ENCODE results near the gene CD59.

Gene CD59

DNA sequence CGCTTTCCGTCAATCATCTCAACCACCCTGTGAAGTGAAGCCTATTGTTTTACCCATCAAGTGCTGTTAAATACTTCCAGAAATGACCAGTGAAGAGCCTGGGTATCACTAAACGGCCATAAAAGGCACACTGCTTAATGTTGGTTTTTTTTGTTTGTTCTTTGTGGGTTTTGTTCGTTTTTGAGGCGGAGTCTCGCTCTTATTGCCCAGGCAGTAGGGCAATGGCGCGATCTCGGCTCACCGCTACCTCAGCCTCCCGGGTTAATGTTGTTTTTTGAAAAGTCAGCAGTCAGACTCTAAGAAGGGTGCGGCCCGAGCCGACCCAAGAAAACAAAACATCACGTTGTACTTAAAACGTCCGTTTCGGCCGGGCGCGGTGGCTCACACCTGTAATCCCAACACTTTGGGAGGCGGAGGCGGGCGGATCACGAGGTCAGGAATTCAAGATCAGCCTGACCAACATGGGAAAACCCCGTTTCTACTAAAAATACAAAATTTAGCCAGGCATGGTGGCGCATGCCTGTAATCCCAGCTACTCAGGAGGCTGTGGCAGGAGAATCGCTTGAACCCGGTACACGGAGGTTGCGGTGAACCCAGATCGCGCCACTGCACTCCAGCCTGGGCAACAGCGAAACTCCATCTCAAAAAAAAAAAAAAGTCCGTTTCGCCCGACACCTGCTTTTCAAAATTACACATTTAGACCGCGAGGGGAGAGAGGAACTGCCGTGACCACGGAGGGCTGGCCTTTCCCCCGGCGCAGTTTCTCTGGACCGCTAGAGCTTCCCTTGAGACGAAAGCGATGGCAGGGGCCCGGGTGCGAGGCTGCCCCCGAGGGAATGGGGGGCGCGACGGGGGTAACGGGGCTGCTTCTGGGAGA lies 714 bp downstream of the CD59 start:
- TF ChIP-seq EZH2 (optimal IDR thresholded peaks at IDR 0.05; ENCODE audit: low read depth, low read length) (no peak), EZH2phosphoT487 (IDR thresholded peaks at IDR 0.05; ENCODE audit: low read length) (no peak)
- TF ChIP-seq, protein P1, sequence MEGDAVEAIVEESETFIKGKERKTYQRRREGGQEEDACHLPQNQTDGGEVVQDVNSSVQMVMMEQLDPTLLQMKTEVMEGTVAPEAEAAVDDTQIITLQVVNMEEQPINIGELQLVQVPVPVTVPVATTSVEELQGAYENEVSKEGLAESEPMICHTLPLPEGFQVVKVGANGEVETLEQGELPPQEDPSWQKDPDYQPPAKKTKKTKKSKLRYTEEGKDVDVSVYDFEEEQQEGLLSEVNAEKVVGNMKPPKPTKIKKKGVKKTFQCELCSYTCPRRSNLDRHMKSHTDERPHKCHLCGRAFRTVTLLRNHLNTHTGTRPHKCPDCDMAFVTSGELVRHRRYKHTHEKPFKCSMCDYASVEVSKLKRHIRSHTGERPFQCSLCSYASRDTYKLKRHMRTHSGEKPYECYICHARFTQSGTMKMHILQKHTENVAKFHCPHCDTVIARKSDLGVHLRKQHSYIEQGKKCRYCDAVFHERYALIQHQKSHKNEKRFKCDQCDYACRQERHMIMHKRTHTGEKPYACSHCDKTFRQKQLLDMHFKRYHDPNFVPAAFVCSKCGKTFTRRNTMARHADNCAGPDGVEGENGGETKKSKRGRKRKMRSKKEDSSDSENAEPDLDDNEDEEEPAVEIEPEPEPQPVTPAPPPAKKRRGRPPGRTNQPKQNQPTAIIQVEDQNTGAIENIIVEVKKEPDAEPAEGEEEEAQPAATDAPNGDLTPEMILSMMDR (IDR thresholded peaks at IDR 0.05; ENCODE audit: low read length): no peak
- H4K20me1 ChIP-seq (ENCODE audit: insufficient read depth, low read length): peaks cover 21% of the 10 kb centered on the region

DNA sequence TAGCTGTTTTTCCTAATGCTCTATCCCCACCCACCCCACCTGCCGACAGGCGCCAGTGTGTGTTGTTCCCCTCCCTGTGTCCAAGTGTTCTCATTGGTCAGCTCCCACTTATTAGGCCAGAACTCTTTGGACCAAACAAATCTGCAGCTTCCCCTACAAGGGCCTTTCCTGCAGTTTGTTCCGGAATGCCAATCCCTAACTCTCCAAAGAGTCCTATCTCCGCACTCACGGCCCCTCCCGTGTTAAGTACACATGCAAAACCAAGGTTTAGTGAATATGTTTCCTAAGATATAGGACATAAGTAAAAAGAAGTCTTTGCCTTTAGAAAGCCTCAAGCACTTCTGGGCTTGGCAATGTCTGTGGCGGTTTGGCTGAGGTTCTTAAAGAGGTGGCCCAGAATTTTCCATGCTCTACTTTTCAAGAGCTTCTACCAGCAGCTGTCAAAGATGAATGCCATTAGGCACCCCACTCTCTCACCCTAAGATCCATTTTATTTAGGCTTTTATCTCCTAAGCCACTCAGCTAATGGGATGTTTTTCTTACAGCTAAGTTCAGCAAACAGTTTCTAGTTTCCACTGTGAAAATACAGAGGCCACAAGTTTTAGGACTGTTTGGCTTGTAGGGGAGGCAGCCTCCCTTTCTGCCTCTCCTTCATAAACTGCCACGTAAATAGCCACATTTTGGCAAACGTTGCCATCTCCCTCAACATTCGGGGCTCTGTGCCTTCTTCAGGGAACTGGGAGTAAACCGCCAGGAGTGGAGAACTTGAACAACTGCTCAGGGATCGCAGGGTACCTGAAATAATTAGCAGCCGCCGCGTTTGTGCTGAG lies 1.6 kb downstream of the CD59 start:
- H3K27me3 ChIP-seq (replicated peaks; ENCODE audit: insufficient read depth, low read length): no peaks in the 10 kb centered on the region
- peak overlapping the region; percentile 94 for H3K27ac ChIP-seq (ENCODE audit: low read length)
- H3K9ac ChIP-seq (ENCODE audit: low read length): peak overlapping the region; percentile 95
- H3F3A ChIP-seq (ENCODE audit: insufficient read depth, low read length): peaks cover 22% of the 10 kb centered on the region
- peak overlapping the region; percentile 92 for H3K4me2 ChIP-seq (ENCODE audit: low read depth, low read length)
- no peaks in the 10 kb centered on the region for H3K9me3 ChIP-seq (replicated peaks; ENCODE audit: insufficient read depth, low read length)
- peak overlapping the region; percentile 80 for H3K4me3 ChIP-seq (ENCODE audit: low read length)
- peak overlapping the region; percentile 5; the same call in 1 of the 2 replicates for H2AFZ ChIP-seq (ENCODE audit: low read length)
- peaks cover 58% of the 10 kb centered on the region for H3K79me2 ChIP-seq (ENCODE audit: low read length)
- H4K20me1 ChIP-seq (ENCODE audit: insufficient read depth, low read length): peaks cover 23% of the 10 kb centered on the region
- TF ChIP-seq EZH2 (optimal IDR thresholded peaks at IDR 0.05; ENCODE audit: low read depth, low read length): no peak
- TF ChIP-seq EZH2phosphoT487 (IDR thresholded peaks at IDR 0.05; ENCODE audit: low read length): no peak
- TF ChIP-seq, protein P1 (IDR thresholded peaks at IDR 0.05; ENCODE audit: low read length): no peak
- DNase-seq: peak; percentile 19
- H3K9me2 ChIP-seq (replicated peaks; ENCODE audit: insufficient read depth, low read length): no peaks in the 10 kb centered on the region
- peaks cover 25% of the 10 kb centered on the region for H3K4me1 ChIP-seq (ENCODE audit: low read length)
- H3K36me3 ChIP-seq (replicated peaks; ENCODE audit: insufficient read depth, low read length): peaks cover 20% of the 10 kb centered on the region; the same call in 1 of the 2 replicates

More for the DNA sequence above, 714 bp downstream of the CD59 start:
- peak overlapping the region; percentile 94 for H3K27ac ChIP-seq (ENCODE audit: low read length)
- H3K4me1 ChIP-seq (ENCODE audit: low read length): peaks cover 23% of the 10 kb centered on the region
- peak overlapping the region; percentile 80 for H3K4me3 ChIP-seq (ENCODE audit: low read length)
- peak overlapping the region; percentile 95 for H3K9ac ChIP-seq (ENCODE audit: low read length)
- no peaks in the 10 kb centered on the region for H3K9me2 ChIP-seq (replicated peaks; ENCODE audit: insufficient read depth, low read length)
- peak overlapping the region; percentile 92 for H3K4me2 ChIP-seq (ENCODE audit: low read depth, low read length)
- peak; percentile 85 for DNase-seq
- no peaks in the 10 kb centered on the region for H3K9me3 ChIP-seq (replicated peaks; ENCODE audit: insufficient read depth, low read length)
- no peaks in the 10 kb centered on the region for H3K27me3 ChIP-seq (replicated peaks; ENCODE audit: insufficient read depth, low read length)
- peak overlapping the region; percentile 73 for H2AFZ ChIP-seq (ENCODE audit: low read length)
- H3K79me2 ChIP-seq (ENCODE audit: low read length): peaks cover 49% of the 10 kb centered on the region
- peaks cover 22% of the 10 kb centered on the region for H3F3A ChIP-seq (ENCODE audit: insufficient read depth, low read length)
- peaks cover 19% of the 10 kb centered on the region; the same call in 1 of the 2 replicates for H3K36me3 ChIP-seq (replicated peaks; ENCODE audit: insufficient read depth, low read length)

DNA sequence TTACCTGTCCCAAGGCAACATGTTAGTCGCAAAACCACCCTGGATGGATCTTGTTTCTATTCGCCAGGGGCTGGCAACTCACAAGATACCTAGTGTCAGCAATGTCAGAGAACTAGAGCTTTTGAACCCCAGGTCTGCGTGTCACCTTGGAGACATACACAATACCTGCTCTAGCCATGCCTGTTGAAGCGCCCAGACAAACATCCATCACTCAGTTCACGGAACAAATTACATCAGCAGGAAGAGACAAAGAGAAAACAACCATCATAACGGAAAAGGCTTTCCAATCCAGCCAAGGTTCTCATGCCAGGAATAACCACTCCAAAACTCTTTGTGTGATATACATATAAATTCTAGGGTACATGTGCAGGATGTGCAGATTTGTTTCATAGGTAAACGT lies 2.2 kb downstream of the CD59 start:
- Histone ChIP-seq H3K79me2 (ENCODE audit: low read length) (peaks cover 64% of the 10 kb centered on the region), H3K4me1 (ENCODE audit: low read length) (peaks cover 25% of the 10 kb centered on the region), H3F3A (ENCODE audit: insufficient read depth, low read length) (peaks cover 22% of the 10 kb centered on the region), H3K36me3 (replicated peaks; ENCODE audit: insufficient read depth, low read length) (peaks cover 20% of the 10 kb centered on the region; the same call in 1 of the 2 replicates), H3K27ac (ENCODE audit: low read length) (no peak overlapping the region), H3K4me3 (ENCODE audit: low read length) (peak overlapping the region; percentile 80), H3K9me2 (replicated peaks; ENCODE audit: insufficient read depth, low read length) (no peaks in the 10 kb centered on the region), H3K27me3 (replicated peaks; ENCODE audit: insufficient read depth, low read length) (no peaks in the 10 kb centered on the region), H3K4me2 (ENCODE audit: low read depth, low read length) (peak overlapping the region; percentile 92), H3K9me3 (replicated peaks; ENCODE audit: insufficient read depth, low read length) (no peaks in the 10 kb centered on the region), H4K20me1 (ENCODE audit: insufficient read depth, low read length) (peaks cover 23% of the 10 kb centered on the region), H3K9ac (ENCODE audit: low read length) (no peak overlapping the region; the same call in 1 of the 2 replicates), H2AFZ (ENCODE audit: low read length) (no peak overlapping the region)
- TF ChIP-seq EZH2 (optimal IDR thresholded peaks at IDR 0.05; ENCODE audit: low read depth, low read length): no peak
- TF ChIP-seq, protein P1 (IDR thresholded peaks at IDR 0.05; ENCODE audit: low read length): no peak
- no peak for TF ChIP-seq EZH2phosphoT487 (IDR thresholded peaks at IDR 0.05; ENCODE audit: low read length)
- DNase-seq: no peak
